Activated CD4-positive, alpha-beta T cell treated with anti-CD3 and anti-CD28 coated beads for 4 hours (primary cell): Measurements from ENCODE around the gene ACSM5.

ENCODE experiments used
- DNase-seq, 2 donors: peaks; one replicate each; pipeline ENCODE4 v3.0.0-alpha.2; 2020

ACSM5 gene, protein sequence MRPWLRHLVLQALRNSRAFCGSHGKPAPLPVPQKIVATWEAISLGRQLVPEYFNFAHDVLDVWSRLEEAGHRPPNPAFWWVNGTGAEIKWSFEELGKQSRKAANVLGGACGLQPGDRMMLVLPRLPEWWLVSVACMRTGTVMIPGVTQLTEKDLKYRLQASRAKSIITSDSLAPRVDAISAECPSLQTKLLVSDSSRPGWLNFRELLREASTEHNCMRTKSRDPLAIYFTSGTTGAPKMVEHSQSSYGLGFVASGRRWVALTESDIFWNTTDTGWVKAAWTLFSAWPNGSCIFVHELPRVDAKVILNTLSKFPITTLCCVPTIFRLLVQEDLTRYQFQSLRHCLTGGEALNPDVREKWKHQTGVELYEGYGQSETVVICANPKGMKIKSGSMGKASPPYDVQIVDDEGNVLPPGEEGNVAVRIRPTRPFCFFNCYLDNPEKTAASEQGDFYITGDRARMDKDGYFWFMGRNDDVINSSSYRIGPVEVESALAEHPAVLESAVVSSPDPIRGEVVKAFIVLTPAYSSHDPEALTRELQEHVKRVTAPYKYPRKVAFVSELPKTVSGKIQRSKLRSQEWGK

DNA sequence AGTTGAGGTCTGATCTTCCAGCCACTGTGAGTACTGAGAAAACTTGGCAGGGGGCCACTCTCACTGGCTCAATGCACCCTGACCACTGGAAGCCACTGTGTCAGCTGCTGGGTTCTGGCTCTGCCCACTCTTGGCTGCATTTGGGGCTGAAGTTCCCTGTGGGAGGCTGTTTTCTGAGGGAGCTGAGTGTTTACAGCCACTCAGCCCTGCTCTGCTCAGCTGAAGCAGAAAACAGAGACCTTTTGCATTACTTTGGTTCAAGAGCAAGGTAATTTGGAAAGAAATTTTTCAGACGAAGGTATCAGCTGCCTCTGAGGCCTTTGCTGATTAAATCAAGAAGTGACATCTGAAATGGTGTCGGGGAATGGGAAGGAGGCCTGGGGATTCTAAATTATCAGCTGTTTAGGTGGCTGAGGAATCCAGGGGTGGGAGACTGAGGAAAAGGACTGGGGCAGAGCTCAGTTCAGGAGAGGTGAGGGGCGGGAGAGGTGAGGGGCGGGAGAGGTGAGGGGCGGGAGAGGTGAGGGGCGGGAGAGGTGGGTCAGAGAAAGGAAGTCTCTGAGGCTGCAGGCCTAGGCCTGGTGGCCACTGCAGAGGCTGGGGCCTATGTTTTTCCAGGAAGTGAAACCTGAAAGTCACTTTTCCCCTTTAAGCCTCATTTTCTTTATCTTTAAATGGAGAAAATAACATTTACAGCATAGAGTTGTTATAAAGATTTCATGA, at the start of gene ACSM5:
ACSM5 (plus strand) TSS at position 137 of the 723 bp plus-strand sequence. CDS start 1,951 bp downstream, outside the sequence.
- DNase-seq = no peak

DNA sequence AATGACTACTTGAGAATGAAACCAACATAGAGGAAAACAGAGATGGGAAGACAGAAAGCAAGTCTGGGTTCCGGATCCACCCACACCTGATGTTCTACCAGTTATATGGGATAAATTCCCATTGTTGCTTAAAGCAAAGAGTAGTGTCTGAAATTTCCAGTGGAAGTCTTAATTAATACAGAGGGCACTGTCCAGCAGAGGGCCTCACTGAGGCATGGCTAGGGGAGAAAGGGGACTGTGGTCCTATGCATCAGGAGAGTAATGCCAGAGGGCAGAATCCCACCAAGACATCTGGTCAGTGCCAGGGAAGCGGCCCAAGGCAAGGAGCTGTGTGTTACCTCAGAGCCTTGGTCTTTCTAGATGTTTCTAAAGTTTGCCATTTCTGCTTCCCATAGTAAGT, 49.3 kb upstream of the ACSM5 start:
- no peak for DNase-seq

DNA sequence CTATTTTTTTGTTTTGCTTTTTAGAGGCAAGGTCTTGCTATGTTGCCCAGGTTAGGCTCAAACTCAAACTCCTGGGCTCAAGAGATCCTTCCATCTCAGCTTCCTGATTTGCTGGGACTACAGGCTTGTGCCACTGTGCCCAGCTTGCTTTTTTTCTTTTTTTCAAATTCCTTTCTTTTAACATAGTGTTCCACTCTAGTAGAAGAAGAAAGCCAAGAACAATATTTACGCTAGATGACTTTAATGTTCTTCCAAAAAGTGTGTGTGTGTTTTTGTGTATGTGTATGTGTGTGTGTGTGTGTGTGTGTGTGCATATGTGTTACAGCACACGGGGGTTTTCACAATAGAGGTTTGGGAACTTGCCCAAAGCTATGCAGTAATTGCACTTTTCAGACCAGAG, 46.1 kb upstream of the ACSM5 start:
- no peak for DNase-seq

DNA sequence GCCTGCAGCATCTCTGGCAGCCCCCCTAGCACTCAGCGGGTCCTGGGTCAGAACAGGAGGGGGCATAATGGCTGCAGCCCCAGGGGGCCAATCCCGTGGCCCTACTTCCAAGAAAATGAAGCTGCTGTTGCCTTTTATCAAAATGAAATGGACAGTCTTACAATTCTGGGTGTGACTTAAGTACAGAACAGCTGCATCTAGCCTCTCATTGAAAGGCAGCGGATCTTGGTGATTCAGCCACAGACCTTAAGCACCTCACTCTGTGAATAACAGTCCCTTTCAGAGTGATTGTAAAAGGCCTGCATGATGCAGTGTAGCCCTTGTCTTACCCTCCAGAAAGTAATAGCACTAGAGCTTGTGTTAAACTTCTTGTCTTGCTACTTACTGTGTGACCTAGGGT, 45.3 kb upstream of the ACSM5 start:
- DNase-seq = no peak

DNA sequence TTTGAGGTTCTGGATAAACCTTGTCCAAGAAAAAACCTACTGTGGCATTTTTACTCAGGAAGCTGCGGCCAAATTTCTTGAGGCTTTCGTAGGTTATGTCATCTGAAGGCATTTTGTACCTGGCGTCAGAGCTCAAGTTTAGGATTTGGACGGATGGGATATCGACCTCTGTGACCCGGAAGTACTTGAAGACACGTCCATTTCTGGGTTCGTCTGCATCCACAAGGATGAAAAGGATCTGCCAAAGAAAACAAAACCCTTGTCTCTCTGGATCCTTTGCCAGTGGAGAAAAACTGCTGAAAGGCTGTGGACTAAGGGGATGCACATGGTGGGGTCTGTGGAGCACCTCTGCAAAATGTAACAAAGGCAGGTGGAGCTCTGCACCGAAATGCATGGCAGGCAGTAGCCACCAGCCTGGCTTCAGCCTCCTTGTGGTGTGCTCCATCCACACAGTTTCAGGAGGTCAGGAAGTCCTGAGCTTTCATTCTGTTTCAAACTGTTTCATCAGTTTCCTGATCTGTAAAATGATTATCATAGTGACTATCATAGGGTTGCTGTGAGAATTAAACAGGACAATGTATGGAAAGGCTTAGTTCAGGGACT, 39.8 kb upstream of the ACSM5 start:
- no peak for DNase-seq

DNA sequence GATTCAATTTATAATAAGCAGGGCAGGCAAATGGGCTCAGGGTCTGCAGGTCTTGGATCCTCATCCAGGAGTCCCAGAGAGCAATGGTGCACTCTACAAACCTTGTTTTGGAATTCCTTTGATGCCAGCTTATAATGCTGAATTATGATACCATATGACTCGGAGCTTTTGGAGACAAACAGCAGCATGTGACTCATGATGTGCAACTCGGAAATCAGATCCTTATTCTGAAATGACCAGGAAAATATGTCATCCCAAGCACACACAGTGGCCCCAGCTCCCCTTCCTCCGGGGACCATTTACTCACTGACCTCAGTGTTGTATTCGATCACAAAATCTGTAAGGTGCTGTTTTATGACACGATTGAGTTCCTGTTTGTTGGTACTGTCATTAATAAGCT, 36.6 kb upstream of the ACSM5 start:
- no peak for DNase-seq

DNA sequence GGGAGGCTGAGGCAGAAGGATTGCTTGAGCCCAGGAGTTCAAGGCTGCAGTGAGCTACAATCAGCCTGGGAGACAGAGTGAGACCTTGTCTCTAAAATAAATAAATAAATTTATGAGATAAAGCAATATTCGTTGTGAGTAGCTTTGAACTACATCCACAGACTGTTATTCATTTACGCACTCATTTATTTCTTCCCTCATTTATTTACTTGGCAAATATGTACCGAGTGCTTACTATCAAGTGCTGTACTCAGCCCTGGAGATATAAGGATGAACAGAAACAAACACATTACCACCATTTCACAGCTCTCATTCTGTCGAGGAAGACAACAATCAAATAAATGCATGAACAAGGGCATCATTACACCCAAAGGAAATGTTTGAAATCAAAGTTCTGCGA, 32.2 kb upstream of the ACSM5 start:
- DNase-seq = no peak

DNA sequence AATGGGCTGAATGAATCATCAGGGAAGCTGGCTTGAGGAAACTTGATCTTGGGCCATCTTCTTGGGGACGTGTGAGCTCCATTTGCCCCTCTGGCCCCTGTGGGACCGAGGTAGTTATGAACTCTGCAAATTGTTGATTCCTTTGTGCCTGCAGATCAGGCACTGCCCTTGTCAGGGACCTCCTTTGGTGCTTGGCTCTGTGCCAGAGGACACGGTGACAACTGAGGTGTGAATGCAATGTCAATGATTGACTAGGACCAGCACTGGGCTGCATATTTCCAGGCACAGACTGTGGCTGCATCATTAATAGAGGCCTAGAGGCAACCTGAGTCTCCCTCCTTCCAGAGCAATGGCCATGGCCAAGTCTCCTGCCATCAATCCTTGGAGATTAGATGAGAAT, 28.6 kb upstream of the ACSM5 start:
- no peak for DNase-seq

DNA sequence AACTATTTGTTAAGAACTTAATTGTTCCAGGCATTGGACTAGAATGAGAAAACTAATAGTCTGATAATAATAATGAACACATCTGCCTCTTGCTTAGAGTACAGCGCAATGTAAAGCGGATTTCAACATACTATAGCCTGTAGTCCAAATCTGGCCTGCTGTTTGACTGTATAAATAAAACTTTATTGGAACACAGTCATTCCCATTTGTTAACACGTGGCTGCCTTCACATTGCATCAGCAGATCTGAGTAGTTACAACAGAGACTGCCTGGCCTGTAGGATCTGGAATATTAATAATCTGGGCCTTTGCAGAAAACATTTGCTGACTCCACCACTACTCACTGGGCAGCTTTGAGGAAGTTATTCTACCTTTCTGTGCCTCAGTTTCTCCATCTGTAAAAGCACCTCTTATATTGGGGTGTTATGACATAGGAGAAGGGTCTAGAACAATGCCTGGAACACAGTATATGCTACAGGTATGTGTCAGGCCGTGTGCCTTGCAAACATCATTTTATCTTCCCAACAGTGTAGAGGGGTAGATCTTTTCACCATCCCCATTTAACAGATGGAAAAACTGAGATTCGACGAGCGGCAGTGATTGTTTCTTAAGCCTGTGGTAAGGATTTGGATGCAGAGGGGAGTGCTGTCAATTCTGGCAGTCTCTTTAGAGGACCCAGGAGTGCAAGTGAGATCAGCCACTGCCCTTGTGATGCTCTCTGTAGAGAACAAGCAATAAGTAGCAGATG, 27.0 kb upstream of the ACSM5 start:
- no peak for DNase-seq

DNA sequence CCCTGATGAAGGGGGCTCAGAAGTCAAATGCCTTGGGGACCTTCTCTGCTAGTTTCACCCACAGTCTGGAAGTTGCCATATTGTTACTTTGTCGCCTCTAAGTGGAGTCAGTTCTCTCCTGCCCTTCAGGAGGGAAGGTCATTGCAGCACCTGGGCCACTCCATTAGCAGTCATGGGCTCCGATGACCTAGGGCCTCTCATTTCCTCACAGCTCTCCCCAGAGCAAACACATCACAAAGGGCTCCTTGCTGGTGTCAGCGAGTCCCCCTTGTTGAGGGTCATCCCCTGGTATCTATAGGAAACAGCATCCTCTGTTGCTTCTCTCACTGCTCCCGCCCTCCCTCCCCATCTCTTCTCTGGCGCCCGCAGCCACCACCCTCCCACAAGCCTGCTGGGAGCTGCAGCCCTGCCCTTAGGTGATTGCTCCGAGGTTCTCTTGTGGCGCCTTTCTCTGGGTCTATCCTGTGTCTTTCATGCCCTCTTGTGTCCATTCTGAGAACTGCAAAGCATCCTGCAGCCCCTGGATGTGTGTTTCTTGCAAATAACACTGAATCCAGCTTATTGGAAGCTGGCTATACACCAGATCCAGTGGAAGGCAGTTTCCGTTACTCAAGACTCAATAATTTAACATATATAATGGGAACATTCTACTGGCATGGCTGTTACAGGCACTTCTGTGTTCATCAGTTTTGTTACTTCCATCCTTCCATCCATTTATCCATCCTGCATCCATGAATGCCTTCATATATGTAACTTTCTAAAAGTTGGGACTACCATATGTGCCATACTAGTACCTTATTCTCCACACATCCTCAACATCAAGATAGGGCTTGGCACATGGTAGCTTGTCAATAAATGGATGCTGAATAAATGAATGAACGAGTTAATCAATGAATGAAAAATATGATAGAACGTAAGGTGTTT, 26.0 kb upstream of the ACSM5 start:
- DNase-seq = peak; percentile 12 to 33

DNA sequence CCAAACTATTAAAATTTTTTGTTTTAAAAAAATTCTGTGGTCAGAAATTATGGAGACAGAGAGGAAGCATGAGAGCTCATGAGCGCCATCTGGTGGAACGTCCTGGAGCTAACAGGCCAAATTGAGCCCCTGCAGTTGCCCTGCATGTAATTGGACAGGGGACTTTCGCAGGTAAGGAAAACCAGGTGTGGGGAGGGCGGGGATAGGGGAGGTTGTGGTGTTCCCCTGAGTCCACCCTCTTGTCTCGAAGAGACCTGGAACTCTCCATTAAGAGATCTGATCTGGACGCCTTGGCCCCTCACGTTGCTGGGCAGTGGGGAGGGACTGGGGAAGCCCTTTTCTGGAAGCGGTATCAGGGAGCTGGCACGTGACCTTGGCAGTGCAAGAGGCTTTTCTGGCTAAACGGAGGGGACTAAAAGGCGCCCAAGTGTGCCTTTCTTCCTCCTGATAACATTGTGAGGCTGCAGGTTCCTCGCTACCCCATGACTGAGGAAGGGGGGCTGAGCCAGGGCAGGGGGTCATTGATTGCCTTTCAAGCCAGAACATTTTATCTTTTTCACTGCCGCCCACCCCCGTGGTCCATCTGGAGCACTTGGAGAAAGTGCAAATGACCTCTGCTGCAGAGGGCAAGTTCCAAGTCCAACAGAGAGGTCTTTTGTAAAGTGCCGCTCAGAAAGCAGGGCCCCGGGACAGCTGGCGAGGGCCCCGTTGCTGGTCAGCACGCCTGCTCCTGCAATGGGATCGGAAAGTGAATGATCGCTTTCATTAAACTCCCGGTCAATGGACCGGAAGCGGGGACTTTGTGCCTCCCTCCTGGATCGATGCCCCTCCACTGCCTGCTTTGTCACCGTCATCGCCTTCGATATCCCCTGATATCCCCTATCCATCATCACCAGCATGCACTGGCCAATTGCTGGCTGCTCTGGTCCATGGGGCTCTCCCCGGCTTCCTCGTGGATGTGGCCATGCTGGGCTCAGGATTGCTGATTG, 23.2 kb upstream of the ACSM5 start:
- peak; percentile 29 to 55 for DNase-seq

DNA sequence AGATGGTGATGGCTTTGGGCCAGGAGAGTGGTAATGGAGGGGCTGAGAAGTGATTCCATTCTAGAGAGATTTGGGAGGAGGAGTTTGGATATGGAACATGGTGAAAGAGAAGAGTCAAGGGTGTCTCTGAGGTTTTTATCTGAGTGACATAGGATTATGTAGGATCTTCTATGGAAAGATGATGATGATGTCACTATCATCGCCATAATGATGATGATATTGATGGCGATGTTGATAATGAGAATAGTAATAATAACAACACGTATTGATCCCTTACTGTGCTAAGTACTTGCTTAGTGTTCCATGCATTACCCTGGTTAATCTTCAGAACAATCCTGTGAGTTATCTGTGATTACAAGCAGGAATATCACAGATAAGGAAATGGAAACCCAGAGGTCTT, 21.4 kb upstream of the ACSM5 start:
- no peak for DNase-seq

DNA sequence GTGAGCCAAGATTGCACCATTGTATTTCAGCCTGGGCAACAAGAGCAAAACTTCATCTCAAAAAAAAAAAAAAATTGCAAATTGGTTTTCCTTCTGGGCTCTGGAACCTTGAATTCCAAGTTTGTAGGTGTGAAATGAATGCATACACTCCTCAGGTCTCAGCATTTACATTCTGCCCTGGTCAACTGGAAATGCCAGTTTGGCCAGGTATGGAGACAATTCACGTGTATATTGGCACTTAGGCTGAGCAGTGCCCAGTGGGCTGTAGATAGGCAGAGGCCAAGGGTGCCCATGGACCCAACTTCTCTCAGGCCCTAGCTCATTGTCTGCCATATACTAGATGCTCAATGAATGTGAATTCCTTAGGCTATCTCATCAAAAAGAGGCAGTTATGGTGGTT, 20.5 kb upstream of the ACSM5 start:
- DNase-seq = no peak

DNA sequence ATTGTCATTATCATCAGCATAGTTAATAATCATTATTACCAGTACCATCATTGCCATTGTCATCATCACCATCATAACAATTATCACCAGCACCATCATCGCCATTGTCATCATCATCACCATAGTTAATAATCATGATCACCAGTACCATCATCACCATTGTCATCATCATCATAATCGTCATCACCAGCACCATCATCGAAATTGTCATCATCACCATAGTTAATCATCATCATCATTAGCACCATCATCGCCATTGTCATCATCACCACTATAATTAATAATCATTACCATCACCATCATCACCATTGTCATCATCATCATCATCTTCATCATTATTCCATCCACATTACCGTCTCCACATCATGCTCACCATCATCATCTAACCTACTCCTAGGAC, 18.3 kb upstream of the ACSM5 start:
- no peak for DNase-seq

DNA sequence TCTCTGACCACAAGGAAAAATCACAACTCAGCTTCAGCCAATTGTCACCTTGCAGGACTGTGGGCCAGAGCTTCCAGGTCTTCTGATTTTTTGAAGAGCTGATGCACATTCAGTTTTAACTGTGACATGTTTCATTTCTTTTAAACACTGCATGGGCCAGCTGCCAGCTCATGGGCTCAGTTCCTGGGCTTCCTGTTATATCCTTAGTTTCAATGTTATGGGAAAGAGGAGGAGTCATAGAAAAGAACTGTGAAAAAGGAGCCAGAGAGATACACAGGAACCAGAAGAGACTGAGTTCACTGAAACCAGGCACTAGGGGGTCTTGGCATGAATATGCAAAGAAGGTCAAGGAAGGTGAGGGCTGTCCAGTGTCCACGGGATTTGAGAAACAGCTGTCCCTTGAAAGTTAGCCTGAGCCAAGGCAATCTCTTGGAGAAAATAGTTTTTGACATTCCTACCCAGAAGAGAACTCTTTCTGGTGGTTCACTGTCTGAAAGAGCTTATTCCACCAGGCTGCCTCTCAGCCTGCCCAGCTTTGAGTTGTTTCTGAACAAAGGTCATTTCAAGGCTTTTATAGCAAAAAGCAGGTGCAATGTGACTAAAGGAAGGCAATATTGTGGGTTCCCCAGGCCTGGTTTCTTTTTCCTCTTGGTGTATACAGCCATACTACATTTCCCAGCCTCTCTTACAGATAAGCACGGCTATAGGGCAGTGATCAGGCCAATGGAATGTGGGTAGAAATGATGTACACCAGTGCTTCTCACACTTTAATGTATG, 15.3 kb upstream of the ACSM5 start:
- DNase-seq = no peak

DNA sequence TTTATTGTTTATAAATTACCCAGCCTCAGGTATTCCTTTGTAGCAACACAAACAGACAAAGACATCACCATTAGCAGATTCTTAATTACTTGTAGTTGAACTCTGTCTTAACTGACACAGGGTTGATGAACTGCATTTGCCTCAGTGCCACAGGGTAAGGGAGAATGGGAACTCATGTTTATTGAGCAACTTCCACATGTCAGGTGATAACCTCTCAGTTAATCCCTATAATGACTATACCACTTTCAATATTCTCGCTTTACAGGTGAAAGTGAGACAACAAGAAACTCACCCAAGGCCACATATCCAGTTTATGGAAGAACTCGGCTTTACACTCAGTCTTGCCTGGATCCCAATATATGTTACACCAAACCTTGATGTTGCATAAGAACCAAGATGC, 13.4 kb upstream of the ACSM5 start:
- no peak for DNase-seq

DNA sequence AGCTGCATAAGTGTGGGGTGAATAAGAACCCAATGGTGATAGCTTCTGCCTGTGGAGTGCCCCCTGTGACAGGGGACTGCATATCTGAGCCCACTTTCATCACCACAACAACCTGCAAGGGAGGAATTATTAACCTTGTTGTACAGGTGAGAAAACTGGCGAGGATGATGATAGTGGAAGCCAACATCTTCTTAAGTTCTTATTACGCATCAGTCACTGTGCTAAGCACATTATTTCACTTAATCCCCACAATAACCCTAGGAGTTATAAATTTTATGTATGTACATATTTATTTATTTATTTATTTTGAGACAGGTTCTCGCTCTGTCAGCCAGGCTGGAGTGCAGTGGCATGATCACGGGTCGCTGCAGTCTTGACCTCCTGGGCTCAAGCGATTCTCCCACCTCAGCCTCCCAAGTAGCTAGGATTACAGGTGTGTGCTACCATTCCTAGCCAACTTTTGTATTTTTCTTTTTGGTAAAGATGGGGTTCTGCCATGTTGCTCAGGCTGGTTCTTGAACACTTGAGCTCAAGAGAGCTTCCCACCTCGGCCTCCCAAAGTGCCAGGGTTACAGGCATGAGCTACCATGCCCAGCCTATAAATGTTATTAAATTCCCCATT, 12.4 kb upstream of the ACSM5 start:
- DNase-seq = no peak

DNA sequence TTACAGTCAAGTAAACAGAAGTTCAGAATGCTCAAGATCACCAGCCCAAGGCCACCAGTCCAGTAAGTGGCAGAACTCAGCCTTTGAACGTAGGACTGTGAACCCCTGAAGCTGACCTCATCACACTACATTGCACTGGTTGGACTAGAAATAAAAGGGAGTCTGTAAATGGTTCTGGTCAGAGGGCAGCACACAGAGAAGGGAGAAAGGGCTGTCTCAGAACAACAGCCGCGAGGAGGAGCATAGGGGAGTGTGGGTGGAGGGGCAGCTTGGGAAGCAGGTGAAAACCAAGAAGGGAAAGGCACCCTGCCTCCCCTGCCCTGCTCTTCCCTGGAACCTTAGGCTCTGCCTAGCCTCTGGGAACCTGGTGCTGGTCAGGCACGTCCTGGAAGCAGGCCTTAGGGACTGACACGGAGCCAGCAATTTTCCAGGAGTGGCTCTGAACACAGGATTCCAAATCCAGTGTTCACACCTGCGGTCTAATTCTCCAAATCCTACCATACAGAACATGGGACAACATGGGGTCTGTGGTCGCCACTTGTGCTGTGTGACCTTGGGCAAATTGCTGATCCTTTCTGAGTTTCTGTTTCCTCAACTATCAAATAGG, 11.8 kb upstream of the ACSM5 start:
- DNase-seq = no peak

DNA sequence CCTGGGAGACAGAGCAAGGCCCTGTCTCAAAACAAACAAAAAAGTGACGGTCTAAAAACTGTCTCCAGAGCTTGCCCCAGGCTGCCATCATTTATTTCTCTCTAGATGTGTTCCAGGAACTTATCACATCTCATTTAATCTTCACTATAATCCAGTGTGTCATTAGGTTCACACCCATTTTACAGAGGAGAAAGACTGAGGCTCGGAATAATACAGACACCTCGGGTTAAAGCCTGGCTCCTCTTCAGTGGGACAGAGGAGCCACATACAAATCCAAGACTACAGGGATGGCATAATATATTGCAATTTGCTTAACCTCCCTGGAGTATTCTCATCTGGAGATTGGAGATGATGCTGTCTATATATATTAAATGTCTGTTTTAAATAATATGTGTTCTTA, 10.7 kb upstream of the ACSM5 start:
- DNase-seq = no peak
